Lower leg skin (tissue), 4 donors: ENCODE data around the gene PTHLH. TPM values are rescaled to one million over a fixed set of nuclear protein-coding genes. Genes with fewer than 3 reads are reported as not detected.

Source experiments
- DNase-seq, 2 donors: peaks; one replicate each; pipeline ENCODE4 v3.0.0-alpha.2; 2019; ENCODE audit warnings: low spot score in 2 of 2
- H3K4me3 ChIP-seq: fragments of 200-600 bp; sonication (generic); 2 replicates; pipeline ENCODE4 v1.5.1; 2017; ENCODE audit warnings: mild to moderate bottlenecking, low read depth; ENCODE audit not compliant: poor library complexity, severe bottlenecking
- CTCF ChIP-seq, 3 donors: fragments of 450-650 bp; IDR thresholded peaks; one replicate each; pipeline ENCODE4 v1.5.1; 2016; ENCODE audit warnings: antibody characterized with exemption in 3 of 3, mild to moderate bottlenecking in 3 of 3, moderate library complexity in 2 of 3
- POLR2A ChIP-seq, 2 donors: fragments of 450-650 bp; IDR thresholded peaks; one replicate each; pipeline ENCODE4 v1.6.1; 2016 to 2017; ENCODE audit warnings: antibody characterized with exemption in 2 of 2, mild to moderate bottlenecking in 1 of 2, moderate library complexity in 1 of 2
- WGBS, 2 donors: methylation state at CpG; one replicate each; pipeline ENCODE4 v1.1.5; 2018; 5-methylcytosine and 5-hydroxymethylcytosine counted together
- intact Hi-C: fragments of 100-400 bp; cut with DNase I; formaldehyde crosslinking; loops from one replicate; pipeline ENCODE4 v1.15.0; 2023; ENCODE audit warnings: low total_unique reads
- total RNA-seq, 4 donors: library from RNA; depleted of rRNA; stranded (reverse); fragments of >200 nt; gene quantifications; one replicate each; pipeline ENCODE4 v1.1.0, GENCODE V29; 2016

The PTHLH gene
- total RNA-seq: 1 to 10 TPM; 1.4 to 3.0 (median 2.1) TPM

GRCh38 chr12:27972721-27973120, at the start of gene PTHLH:
PTHLH (minus strand) TSS chr12:27972733; CDS start chr12:27969494, 3,239 bp downstream.
- H3K4me3 ChIP-seq: no peak within 1 kb of the TSS
- intact Hi-C loops: no loop called here
- no peak for TF ChIP-seq POLR2A (IDR thresholded peaks at IDR 0.05)
- no peak for TF ChIP-seq CTCF (IDR thresholded peaks at IDR 0.05)
- DNase-seq: no peak
- WGBS, 2 donors: 74 to 78% methylated on average over 2 of the region's 2 CpGs

- H3K4me3 ChIP-seq: no peak overlapping the region
- 89 to 92% methylated on average over 4 of the region's 4 CpGs for whole genome bisulfite sequencing, 2 donors
- intact Hi-C loops: no loop called here
- no peak for DNase-seq
- TF ChIP-seq POLR2A (IDR thresholded peaks at IDR 0.05): no peak
- TF ChIP-seq CTCF (IDR thresholded peaks at IDR 0.05): no peak
These were observed 49.2 kb upstream of the PTHLH start for GRCh38 chr12:28021704-28022103.

GRCh38 chr12:28017873-28018255, 45.3 kb upstream of the PTHLH start:
- intact Hi-C loops: no loop called here
- no peak for DNase-seq
- no peak for TF ChIP-seq CTCF (IDR thresholded peaks at IDR 0.05)
- no peak for TF ChIP-seq POLR2A (IDR thresholded peaks at IDR 0.05)
- 47 to 68% methylated on average over 1 of the region's 1 CpG for WGBS, 2 donors
- H3K4me3 ChIP-seq: no peak overlapping the region

- TF ChIP-seq CTCF (IDR thresholded peaks at IDR 0.05): no peak
- no peak for TF ChIP-seq POLR2A (IDR thresholded peaks at IDR 0.05)
- H3K4me3 ChIP-seq: no peak overlapping the region
- no peak for DNase-seq
- 59 to 62% methylated on average over 4 of the region's 4 CpGs for WGBS, 2 donors
- intact Hi-C loops: no loop called here
These were observed 44.8 kb upstream of the PTHLH start for GRCh38 chr12:28017126-28017872.

GRCh38 chr12:28015165-28015564, 42.6 kb upstream of the PTHLH start:
- WGBS, 2 donors: 92% methylated on average over 1 of the region's 1 CpG
- TF ChIP-seq POLR2A (IDR thresholded peaks at IDR 0.05): no peak
- no peak for TF ChIP-seq CTCF (IDR thresholded peaks at IDR 0.05)
- no peak for DNase-seq
- H3K4me3 ChIP-seq: no peak overlapping the region
- intact Hi-C loops: no loop called here

- 86 to 96% methylated on average over 1 of the region's 1 CpG for WGBS, 2 donors
- intact Hi-C loops: no loop called here
- TF ChIP-seq CTCF (IDR thresholded peaks at IDR 0.05) (no peak), POLR2A (IDR thresholded peaks at IDR 0.05) (no peak)
- DNase-seq: no peak
- no peak overlapping the region for H3K4me3 ChIP-seq
These were observed 41.7 kb upstream of the PTHLH start for GRCh38 chr12:28014196-28014595.
